HL-60 (cell line): ENCODE data around the gene RHBDL1.

ENCODE experiments used
- DNase-seq, 2 experiments: peaks; one replicate each; pipeline ENCODE4 v3.0.0-alpha.2; 2010 to 2020; ENCODE audit warnings: low read depth in 1 of 2, low spot score in 1 of 2
- H3K27ac ChIP-seq: fragments of 250-450 bp; sonication (Bioruptor Pico); replicated peaks from 2 replicates; pipeline ENCODE4 v1.5.1; 2020; ENCODE audit warnings: mild to moderate bottlenecking, moderate library complexity
- H3K27me3 ChIP-seq: fragments of 250-450 bp; sonication (Bioruptor Pico); 2 replicates; pipeline ENCODE4 v1.5.1; 2021; ENCODE audit warnings: mild to moderate bottlenecking, moderate library complexity; ENCODE audit not compliant: insufficient read depth, poor library complexity, severe bottlenecking
- H3K4me3 ChIP-seq: replicated peaks from 2 replicates; pipeline ENCODE4 v1.5.1; 2011; ENCODE audit warnings: mild to moderate bottlenecking, control low read depth, low read length; ENCODE audit not compliant: insufficient read depth
- GABPA ChIP-seq: IDR thresholded peaks from 2 replicates; pipeline ENCODE4 v1.6.1; 2012; ENCODE audit warnings: low read depth
- POLR2AphosphoS5 ChIP-seq: IDR thresholded peaks from 2 replicates; pipeline ENCODE4 v1.6.1; 2012; ENCODE audit warnings: low read depth
- SPI1 ChIP-seq: IDR thresholded peaks from 2 replicates; pipeline ENCODE4 v1.6.1; 2012; ENCODE audit warnings: low read depth, mild to moderate bottlenecking, borderline replicate concordance
- TF ChIP-seq, protein P1 (sequence below): IDR thresholded peaks from 2 replicates; pipeline ENCODE4 v1.6.1; 2012; ENCODE audit warnings: low read depth; ENCODE audit not compliant: insufficient replicate concordance
- TF ChIP-seq, protein P2 (sequence below): IDR thresholded peaks from one replicate; pipeline ENCODE4 v1.5.1; 2011; ENCODE audit warnings: low read length, control low read depth, inconsistent platforms; ENCODE audit not compliant: insufficient read depth

RHBDL1 gene

DNA sequence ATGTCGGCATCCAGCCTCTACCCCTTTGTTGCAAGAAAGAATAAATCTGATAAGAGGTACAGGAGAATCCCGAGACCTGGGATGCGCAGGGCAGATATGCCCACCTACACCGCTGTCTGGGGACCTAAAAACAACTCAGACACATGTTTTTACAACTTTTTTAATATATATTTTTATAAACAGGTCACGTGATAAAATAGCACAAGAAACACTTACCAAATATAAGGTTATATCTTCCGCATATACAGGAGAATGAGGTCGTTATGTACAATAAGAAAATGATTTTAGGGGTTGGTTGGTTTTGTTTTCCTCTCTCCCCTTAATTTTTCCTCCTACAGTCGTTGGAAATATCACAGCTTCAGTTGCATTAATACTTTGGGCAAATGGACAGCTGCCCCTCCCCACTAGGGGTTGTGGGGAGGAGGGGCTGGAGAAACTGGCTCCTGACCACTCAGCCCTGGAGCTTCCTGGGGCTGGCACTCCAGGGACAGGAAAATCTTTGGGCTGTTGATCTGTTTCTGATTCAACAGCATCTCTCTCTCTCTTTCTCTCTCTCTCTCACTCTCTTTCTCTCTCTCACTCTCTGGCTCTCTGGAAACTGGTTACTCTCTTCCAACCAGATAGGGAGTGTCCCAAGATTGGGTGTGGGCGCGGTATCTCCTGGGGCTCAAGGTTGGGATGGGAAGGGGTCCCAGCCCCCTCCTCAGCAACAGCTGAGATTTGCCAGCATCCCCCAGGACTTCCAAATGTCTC lies 17.1 kb downstream of the RHBDL1 start:
- Histone ChIP-seq H3K4me3 (no peak overlapping the region), H3K27ac (no peak overlapping the region), H3K27me3 (peaks cover 36% of the 10 kb centered on the region)
- TF ChIP-seq, protein P1, sequence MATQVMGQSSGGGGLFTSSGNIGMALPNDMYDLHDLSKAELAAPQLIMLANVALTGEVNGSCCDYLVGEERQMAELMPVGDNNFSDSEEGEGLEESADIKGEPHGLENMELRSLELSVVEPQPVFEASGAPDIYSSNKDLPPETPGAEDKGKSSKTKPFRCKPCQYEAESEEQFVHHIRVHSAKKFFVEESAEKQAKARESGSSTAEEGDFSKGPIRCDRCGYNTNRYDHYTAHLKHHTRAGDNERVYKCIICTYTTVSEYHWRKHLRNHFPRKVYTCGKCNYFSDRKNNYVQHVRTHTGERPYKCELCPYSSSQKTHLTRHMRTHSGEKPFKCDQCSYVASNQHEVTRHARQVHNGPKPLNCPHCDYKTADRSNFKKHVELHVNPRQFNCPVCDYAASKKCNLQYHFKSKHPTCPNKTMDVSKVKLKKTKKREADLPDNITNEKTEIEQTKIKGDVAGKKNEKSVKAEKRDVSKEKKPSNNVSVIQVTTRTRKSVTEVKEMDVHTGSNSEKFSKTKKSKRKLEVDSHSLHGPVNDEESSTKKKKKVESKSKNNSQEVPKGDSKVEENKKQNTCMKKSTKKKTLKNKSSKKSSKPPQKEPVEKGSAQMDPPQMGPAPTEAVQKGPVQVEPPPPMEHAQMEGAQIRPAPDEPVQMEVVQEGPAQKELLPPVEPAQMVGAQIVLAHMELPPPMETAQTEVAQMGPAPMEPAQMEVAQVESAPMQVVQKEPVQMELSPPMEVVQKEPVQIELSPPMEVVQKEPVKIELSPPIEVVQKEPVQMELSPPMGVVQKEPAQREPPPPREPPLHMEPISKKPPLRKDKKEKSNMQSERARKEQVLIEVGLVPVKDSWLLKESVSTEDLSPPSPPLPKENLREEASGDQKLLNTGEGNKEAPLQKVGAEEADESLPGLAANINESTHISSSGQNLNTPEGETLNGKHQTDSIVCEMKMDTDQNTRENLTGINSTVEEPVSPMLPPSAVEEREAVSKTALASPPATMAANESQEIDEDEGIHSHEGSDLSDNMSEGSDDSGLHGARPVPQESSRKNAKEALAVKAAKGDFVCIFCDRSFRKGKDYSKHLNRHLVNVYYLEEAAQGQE = no peak
- TF ChIP-seq GABPA = no peak
- no peak for TF ChIP-seq SPI1
- no peak for TF ChIP-seq POLR2AphosphoS5
- TF ChIP-seq, protein P2, sequence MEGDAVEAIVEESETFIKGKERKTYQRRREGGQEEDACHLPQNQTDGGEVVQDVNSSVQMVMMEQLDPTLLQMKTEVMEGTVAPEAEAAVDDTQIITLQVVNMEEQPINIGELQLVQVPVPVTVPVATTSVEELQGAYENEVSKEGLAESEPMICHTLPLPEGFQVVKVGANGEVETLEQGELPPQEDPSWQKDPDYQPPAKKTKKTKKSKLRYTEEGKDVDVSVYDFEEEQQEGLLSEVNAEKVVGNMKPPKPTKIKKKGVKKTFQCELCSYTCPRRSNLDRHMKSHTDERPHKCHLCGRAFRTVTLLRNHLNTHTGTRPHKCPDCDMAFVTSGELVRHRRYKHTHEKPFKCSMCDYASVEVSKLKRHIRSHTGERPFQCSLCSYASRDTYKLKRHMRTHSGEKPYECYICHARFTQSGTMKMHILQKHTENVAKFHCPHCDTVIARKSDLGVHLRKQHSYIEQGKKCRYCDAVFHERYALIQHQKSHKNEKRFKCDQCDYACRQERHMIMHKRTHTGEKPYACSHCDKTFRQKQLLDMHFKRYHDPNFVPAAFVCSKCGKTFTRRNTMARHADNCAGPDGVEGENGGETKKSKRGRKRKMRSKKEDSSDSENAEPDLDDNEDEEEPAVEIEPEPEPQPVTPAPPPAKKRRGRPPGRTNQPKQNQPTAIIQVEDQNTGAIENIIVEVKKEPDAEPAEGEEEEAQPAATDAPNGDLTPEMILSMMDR = no peak
- no peak for DNase-seq

GRCh38 chr16:693364-693763 lies 17.9 kb downstream of the RHBDL1 start:
- no peak for DNase-seq
- Histone ChIP-seq H3K27ac (no peak overlapping the region), H3K4me3 (no peak overlapping the region), H3K27me3 (peaks cover 36% of the 10 kb centered on the region)
- TF ChIP-seq, protein P2 = no peak
- peak; percentile 26 for TF ChIP-seq POLR2AphosphoS5

DNA sequence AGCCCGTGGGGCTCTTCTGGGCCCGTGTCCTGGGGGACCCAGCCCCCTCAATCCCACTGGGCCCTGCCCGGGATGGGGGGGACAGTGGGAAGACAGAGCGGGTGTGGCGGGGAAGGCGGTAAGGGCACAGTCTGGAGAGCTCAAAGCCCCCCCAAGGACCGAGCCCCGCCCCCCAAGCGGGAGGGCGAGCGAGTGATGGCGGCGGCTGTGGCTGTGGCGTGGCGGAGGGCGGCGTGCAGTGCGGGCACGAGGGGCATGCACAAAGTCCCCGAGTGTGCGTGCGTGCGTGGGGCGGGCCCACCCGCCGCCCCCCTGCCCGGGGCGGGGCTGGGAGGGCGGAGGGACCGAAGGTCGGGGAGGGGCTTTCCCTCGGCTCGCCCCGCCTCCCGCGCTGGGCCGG lies 18.3 kb downstream of the RHBDL1 start:
- no peak overlapping the region for H3K27ac ChIP-seq
- H3K27me3 ChIP-seq = peaks cover 36% of the 10 kb centered on the region
- no peak overlapping the region for H3K4me3 ChIP-seq
- TF ChIP-seq GABPA (no peak), POLR2AphosphoS5 (no peak; the same call in 1 of the 2 replicates), SPI1 (no peak)
- TF ChIP-seq, protein P2 = no peak
- TF ChIP-seq, protein P1 = no peak
- no peak for DNase-seq
